Heart left ventricle (tissue), 13 donors: ENCODE results near the gene NAPA.

Experiments used
- CTCF ChIP-seq, 12 donors: fragments of 200-600 bp; sonication (generic) in 4 of 12; IDR thresholded peaks; one replicate each; pipeline versions ENCODE4 v1.5.0 to v1.8.0; 2018 to 2022; ENCODE audit warnings: antibody characterized with exemption in 12 of 12, mild to moderate bottlenecking in 5 of 12
- POLR2A ChIP-seq, 2 donors: fragments of 450-650 bp; IDR thresholded peaks; one replicate each; pipeline ENCODE4 v1.6.1; 2017; ENCODE audit warnings: antibody characterized with exemption in 2 of 2, mild to moderate bottlenecking in 2 of 2, moderate library complexity in 2 of 2
- donor health status: ischemic (EF 13 %, LVEDD 7.1; RV severe dilation, severe dysfunction).
- donor health status: DM: no; HTN: yes; CAD: no.
- donor health status: DM: no; HTN: no; CAD: no.
- donor health status: ischemic (EF 25% LVEDD 6.9; RV normal size, moderate dysfunction).
- donor health status: ischemic (EF 25% LVEDD 5.7; RV mildly dilated, moderate dysfunction).
- donor health status: ischemic (EF 35%, LVEDD 5.7; RV mildly dilated, moderate dysfunction).
- donor health status: nonischemic (EF 11% LVEDD 7.7; RV severe dilation, severe dysfunction).
- donor health status: DM: yes; HTN: yes; CAD: no.
- donor health status: PGD.
- donor health status: ischemic (EF 29% LVEDD 5.4; RV normal size, mild dysfunction).
- donor health status: nonischemic (EF 23%, LVEDD 6.1; RV moderate dilation, normal function).

- TF ChIP-seq CTCF (IDR thresholded peaks at IDR 0.05) (no peak), POLR2A (IDR thresholded peaks at IDR 0.05) (no peak)
Observed at GRCh38 chr19:47446534-47447469, 68.1 kb downstream of the NAPA start.
